PC-9 (cell line): ENCODE data around the gene SCLY.

Experiments
- EZH2 ChIP-seq: fragments of 200-600 bp; sonication (generic); IDR thresholded peaks from 2 replicates; pipeline ENCODE4 v1.8.0; 2017; ENCODE audit warnings: antibody characterized with exemption, low read depth
- TF ChIP-seq, protein P1 (sequence below): fragments of 200-600 bp; sonication (generic); conservative IDR thresholded peaks from 2 replicates; pipeline ENCODE4 v1.6.1; 2017; ENCODE audit warnings: mixed run types, antibody characterized with exemption, mild to moderate bottlenecking, moderate library complexity

DNA sequence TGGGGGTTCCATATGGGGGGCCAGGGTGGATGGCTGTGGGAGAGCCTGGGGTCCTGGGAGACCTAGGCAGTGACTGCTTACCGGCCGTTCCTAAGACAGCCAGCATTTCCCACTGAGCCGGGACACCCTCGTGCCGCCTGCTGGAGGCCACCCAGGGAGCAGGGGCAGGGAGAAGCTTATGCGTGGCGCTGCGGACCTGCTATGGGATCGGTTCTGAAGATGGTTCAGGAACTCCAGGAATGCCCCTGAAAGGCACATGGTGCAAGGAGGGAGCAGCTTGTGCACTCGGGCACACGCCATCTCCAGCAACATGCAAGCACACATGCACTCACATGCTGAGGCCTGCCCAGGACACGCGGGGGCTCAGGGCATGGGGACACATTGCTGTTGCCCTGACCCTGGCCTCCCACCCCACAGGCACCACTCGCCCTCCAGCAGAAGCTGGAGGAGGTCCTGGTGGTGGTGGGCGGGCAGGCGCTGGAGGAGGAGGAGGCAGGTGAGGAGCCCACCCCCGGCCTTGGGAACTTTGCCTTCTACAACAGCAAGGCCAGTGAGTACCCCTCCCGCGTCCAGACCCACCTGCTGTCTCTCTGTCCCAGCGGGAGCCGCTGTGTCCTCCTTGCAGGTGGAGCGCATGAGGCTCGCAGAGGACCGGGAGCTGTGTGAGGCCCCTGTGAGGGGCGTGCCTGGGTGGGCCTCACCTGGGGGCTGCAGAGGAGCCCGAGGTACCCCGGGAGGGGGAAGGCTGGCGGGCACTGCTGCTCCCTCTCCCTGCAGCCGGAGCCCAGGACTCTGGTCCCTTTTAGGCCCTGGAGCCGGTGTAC lies 81.8 kb downstream of the SCLY start:
- TF ChIP-seq EZH2: no peak
- TF ChIP-seq, protein P1, sequence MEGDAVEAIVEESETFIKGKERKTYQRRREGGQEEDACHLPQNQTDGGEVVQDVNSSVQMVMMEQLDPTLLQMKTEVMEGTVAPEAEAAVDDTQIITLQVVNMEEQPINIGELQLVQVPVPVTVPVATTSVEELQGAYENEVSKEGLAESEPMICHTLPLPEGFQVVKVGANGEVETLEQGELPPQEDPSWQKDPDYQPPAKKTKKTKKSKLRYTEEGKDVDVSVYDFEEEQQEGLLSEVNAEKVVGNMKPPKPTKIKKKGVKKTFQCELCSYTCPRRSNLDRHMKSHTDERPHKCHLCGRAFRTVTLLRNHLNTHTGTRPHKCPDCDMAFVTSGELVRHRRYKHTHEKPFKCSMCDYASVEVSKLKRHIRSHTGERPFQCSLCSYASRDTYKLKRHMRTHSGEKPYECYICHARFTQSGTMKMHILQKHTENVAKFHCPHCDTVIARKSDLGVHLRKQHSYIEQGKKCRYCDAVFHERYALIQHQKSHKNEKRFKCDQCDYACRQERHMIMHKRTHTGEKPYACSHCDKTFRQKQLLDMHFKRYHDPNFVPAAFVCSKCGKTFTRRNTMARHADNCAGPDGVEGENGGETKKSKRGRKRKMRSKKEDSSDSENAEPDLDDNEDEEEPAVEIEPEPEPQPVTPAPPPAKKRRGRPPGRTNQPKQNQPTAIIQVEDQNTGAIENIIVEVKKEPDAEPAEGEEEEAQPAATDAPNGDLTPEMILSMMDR: no peak
